Natural killer cell (primary cell): Measurements from ENCODE around the gene TXLNA. TPM values are rescaled to one million over a fixed set of nuclear protein-coding genes. Genes with fewer than 3 reads are reported as not detected.
A peak's percentile ranks its signal among the peaks of the same experiment; 100 is the strongest.
"Not testable (repeated sequence)": the region's sequence is repeated elsewhere in the genome, so short reads cannot be mapped to it uniquely, and the experiment has no call there.

Experiments
- ATAC-seq, 3 donors: fragments of 150-1000 bp in 2 of 3; fragments of 200-7000 bp in 1 of 3; cut with Tn5 transposase; 1 replicate in 1 of 3; 2 replicates in 2 of 3; pipeline ENCODE4 v1.10.0; 2021; ENCODE audit warnings: mild to moderate bottlenecking in 2 of 3, moderate library complexity in 2 of 3
- DNase-seq, 2 donors: peaks; one replicate each; pipeline versions ENCODE4 v3.0.0 to v3.0.0-alpha.2; 2013 to 2021; ENCODE audit warnings: mixed read lengths in 1 of 2
- H3K27ac ChIP-seq: one replicate; pipeline ENCODE4 v1.5.1; 2013; ENCODE audit warnings: mild to moderate bottlenecking, low read length
- H3K27me3 ChIP-seq: one replicate; pipeline ENCODE4 v1.6.1; 2013; ENCODE audit warnings: low read length; ENCODE audit not compliant: control insufficient read depth, insufficient read depth
- H3K36me3 ChIP-seq: one replicate; pipeline ENCODE4 v1.6.1; 2013; ENCODE audit warnings: low read length; ENCODE audit not compliant: control insufficient read depth, insufficient read depth
- H3K4me1 ChIP-seq: one replicate; pipeline ENCODE4 v1.6.1; 2013; ENCODE audit warnings: low read length; ENCODE audit not compliant: control insufficient read depth, insufficient read depth
- H3K4me3 ChIP-seq: one replicate; pipeline ENCODE4 v1.5.1; 2013; ENCODE audit warnings: low read length
- H3K9me3 ChIP-seq: one replicate; pipeline ENCODE4 v1.6.1; 2013; ENCODE audit warnings: low read length; ENCODE audit not compliant: control insufficient read depth, insufficient read depth
- H3K27ac Mint-ChIP-seq, 2 donors: one replicate each; pipeline ENCODE4 v1.8.0; 2022; ENCODE audit warnings: mild to moderate bottlenecking in 2 of 2, mixed read lengths in 2 of 2, moderate library complexity in 1 of 2
- H3K27me3 Mint-ChIP-seq, 2 donors: one replicate each; pipeline ENCODE4 v1.8.0; 2022; ENCODE audit warnings: low read depth in 2 of 2, mixed read lengths in 2 of 2
- H3K36me3 Mint-ChIP-seq: one replicate; pipeline ENCODE4 v1.8.0; 2022; ENCODE audit warnings: mixed read lengths
- H3K4me1 Mint-ChIP-seq, 2 donors: one replicate each; pipeline ENCODE4 v1.8.0; 2022; ENCODE audit warnings: mixed read lengths in 2 of 2
- H3K4me3 Mint-ChIP-seq: one replicate; pipeline ENCODE4 v1.8.0; 2022; ENCODE audit warnings: mild to moderate bottlenecking, moderate library complexity, mixed read lengths
- H3K9me3 Mint-ChIP-seq, 2 donors: one replicate each; pipeline ENCODE4 v1.8.0; 2022; ENCODE audit warnings: mixed read lengths in 2 of 2
- CTCF ChIP-seq: fragments of 200-600 bp; IDR thresholded peaks from one replicate; pipeline ENCODE4 v1.8.0; 2022; ENCODE audit warnings: antibody characterized with exemption
- WGBS: methylation state at CpG from one replicate; pipeline ENCODE4 v1.1.7; 2013; ENCODE audit warnings: missing lambda C conversion rate; ENCODE audit not compliant: insufficient coverage; 5-methylcytosine and 5-hydroxymethylcytosine counted together
- intact Hi-C: fragments of 100-400 bp; cut with micrococcal nuclease; formaldehyde crosslinking; loops from one replicate; pipeline ENCODE4 v1.14.2; 2022
- total RNA-seq, 4 donors: library from RNA; stranded (reverse); fragments of 120-200 nt in 1 of 4; gene quantifications; one replicate each; pipeline versions ENCODE4 v1.2.3 to v1.2.4, GENCODE V29; 2013 to 2022

TXLNA gene
- total RNA-seq, 3 donors from 2014 or later (not counting 1 experiment from before 2014, with no cell fraction given): 26.0 to 36.0 (median 33.3) TPM

DNA sequence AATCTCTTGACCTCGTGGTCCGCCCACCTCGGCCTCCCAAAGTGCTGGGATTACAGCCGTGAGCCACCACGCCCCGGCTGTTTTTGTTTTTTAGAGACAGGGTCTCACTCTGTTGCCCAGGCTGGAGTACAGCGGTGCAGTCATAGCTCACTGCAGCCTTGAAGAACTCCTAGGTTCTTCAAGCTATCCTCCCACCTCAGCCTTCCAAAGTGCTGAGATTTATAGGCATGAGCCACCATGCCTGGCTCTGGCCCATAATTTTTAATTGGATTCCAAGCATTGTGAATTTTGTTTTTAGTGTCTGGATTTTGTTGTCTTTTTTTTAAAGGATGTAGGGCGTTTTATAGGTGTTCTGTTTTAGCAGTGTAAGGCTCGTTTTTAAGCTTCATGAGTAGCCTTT is 28.6 kb upstream of the TXLNA start:
- Histone ChIP-seq H3K4me3 (no peak overlapping the region), H3K27me3 (no peaks in the 10 kb centered on the region), H3K4me1 (no peaks in the 10 kb centered on the region), H3K36me3 (peaks cover 8% of the 10 kb centered on the region), H3K27ac (no peak overlapping the region), H3K9me3 (peaks cover 12% of the 10 kb centered on the region)
- Mint-ChIP-seq H3K36me3 (peaks cover 9% of the 10 kb centered on the region), H3K27me3 (no peaks in the 10 kb centered on the region), H3K4me1 (peaks cover 16 to 21% of the 10 kb centered on the region in 2 donors), H3K27ac (no peak overlapping the region), H3K4me3 (no peak overlapping the region), H3K9me3 (peaks cover 3% of the 10 kb centered on the region in 2 donors)
- ATAC-seq (no peak), DNase-seq (no peak)
- 97% methylated on average over 8 of the region's 9 CpGs for WGBS
- intact Hi-C loops: no loop called here
- TF ChIP-seq CTCF: no peak

DNA sequence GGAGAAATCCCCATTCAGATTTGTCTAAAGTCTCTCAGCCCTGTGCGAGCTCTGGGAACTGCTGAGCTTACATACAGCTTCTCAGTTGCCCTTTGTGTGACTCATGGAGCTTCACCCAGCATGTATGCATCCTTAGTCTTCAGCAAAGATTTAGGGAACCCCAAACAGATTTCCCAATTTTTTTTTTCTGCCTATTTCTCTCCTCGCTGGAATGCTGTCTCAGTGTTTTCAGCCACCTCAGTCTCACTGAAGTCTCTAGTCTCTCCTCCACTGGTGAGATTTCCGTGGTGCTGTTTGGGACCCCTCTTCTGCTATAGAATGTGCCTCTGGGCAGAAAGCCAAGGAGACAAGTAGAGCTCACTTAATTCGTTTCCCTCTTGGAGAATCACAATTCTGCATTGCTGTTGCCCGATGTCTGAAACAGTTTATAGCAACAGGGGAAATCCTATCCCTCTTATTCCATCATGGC is 28.1 kb upstream of the TXLNA start:
- peaks cover 3% of the 10 kb centered on the region in 2 donors for H3K9me3 Mint-ChIP-seq
- intact Hi-C loops: no loop called here
- ATAC-seq (no peak), DNase-seq (no peak)
- TF ChIP-seq CTCF: no peak
- no peak overlapping the region for H3K4me3 ChIP-seq
- no peaks in the 10 kb centered on the region for H3K27me3 ChIP-seq
- H3K36me3 Mint-ChIP-seq: peaks cover 14% of the 10 kb centered on the region
- no peaks in the 10 kb centered on the region for H3K27me3 Mint-ChIP-seq
- H3K4me1 Mint-ChIP-seq: peaks cover 12 to 21% of the 10 kb centered on the region in 2 donors
- peak overlapping the region in 1 of 2 donors; percentile 19 for H3K27ac Mint-ChIP-seq
- H3K9me3 ChIP-seq: peaks cover 12% of the 10 kb centered on the region
- no peak overlapping the region for H3K27ac ChIP-seq
- no peak overlapping the region for H3K4me3 Mint-ChIP-seq
- H3K4me1 ChIP-seq: no peaks in the 10 kb centered on the region
- 86% methylated on average over 4 of the region's 5 CpGs for WGBS
- H3K36me3 ChIP-seq: peaks cover 11% of the 10 kb centered on the region

GRCh38 chr1:32159189-32159588 is 20.3 kb upstream of the TXLNA start:
- Mint-ChIP-seq H3K27me3 (no peaks in the 10 kb centered on the region), H3K27ac (no peak overlapping the region), H3K4me1 (peaks cover 0 to 6% of the 10 kb centered on the region in 2 donors), H3K36me3 (peaks cover 42% of the 10 kb centered on the region), H3K4me3 (no peak overlapping the region), H3K9me3 (no peaks in the 10 kb centered on the region)
- no peaks in the 10 kb centered on the region for H3K9me3 ChIP-seq
- intact Hi-C loops: no loop called here
- DNase-seq (no peak), ATAC-seq (no peak)
- no peak overlapping the region for H3K27ac ChIP-seq
- no peak overlapping the region for H3K4me3 ChIP-seq
- H3K36me3 ChIP-seq: peaks cover 68% of the 10 kb centered on the region
- TF ChIP-seq CTCF: no peak
- H3K4me1 ChIP-seq: no peaks in the 10 kb centered on the region
- 72% methylated on average over 2 of the region's 3 CpGs for WGBS
- no peaks in the 10 kb centered on the region for H3K27me3 ChIP-seq

GRCh38 chr1:32163405-32163804 is 16.1 kb upstream of the TXLNA start:
- peak overlapping the region in 1 of 2 donors; percentile 26 for H3K27ac Mint-ChIP-seq
- DNase-seq (no peak), ATAC-seq (no peak)
- Histone ChIP-seq H3K4me3 (no peak overlapping the region), H3K4me1 (no peaks in the 10 kb centered on the region), H3K27me3 (no peaks in the 10 kb centered on the region), H3K9me3 (no peaks in the 10 kb centered on the region), H3K36me3 (peaks cover 69% of the 10 kb centered on the region), H3K27ac (no peak overlapping the region)
- WGBS: 100% methylated on average over 1 of the region's 2 CpGs
- H3K4me1 Mint-ChIP-seq: no peaks in the 10 kb centered on the region
- H3K36me3 Mint-ChIP-seq: peaks cover 27% of the 10 kb centered on the region
- no peak overlapping the region for H3K4me3 Mint-ChIP-seq
- TF ChIP-seq CTCF: no peak
- intact Hi-C loops: no loop called here
- no peaks in the 10 kb centered on the region for H3K9me3 Mint-ChIP-seq
- H3K27me3 Mint-ChIP-seq: no peaks in the 10 kb centered on the region

GRCh38 chr1:32165633-32166032 is 13.8 kb upstream of the TXLNA start:
- WGBS: 96% methylated on average over 10 of the region's 10 CpGs
- peaks cover 26% of the 10 kb centered on the region for H3K36me3 Mint-ChIP-seq
- H3K27me3 Mint-ChIP-seq, H3K4me1 Mint-ChIP-seq, intact Hi-C loops, H3K27me3 ChIP-seq, DNase-seq, ATAC-seq, H3K4me1 ChIP-seq, H3K9me3 Mint-ChIP-seq, H3K4me3 ChIP-seq, H3K27ac Mint-ChIP-seq, H3K9me3 ChIP-seq, H3K4me3 Mint-ChIP-seq, H3K27ac ChIP-seq: not testable (repeated sequence)
- H3K36me3 ChIP-seq: peaks cover 67% of the 10 kb centered on the region
